A549 (cell line): Measurements from ENCODE around the gene FAM181A. TPM values are rescaled to one million over a fixed set of nuclear protein-coding genes. Genes with fewer than 3 reads are reported as not detected.

Experiments
- ATAC-seq, 2 experiments: fragments of 200-7000 bp in 1 of 2; fragments of >200 bp in 1 of 2; cut with Nextera tagmentation in 1 of 2; cut with Tn5 transposase in 1 of 2; 3 replicates each; pipeline versions ENCODE4 v1.8.0 to v1.9.1; 2018 to 2020; ENCODE audit warnings: mild to moderate bottlenecking in 1 of 2, moderate library complexity in 1 of 2
- CTCF ChIA-PET: fragments of 300-600 bp; sonication (Branson Sonifier 250); formaldehyde crosslinking; extraction: SDS; loops from one replicate; lab custom pipeline; 2021; ENCODE audit warnings: antibody characterized with exemption, inconsistent platforms; lab: Yijun Ruan, JAX
- POLR2A ChIA-PET: fragments of 350-600 bp; formaldehyde crosslinking; extraction: SDS; loops from one replicate; lab custom pipeline; 2021; ENCODE audit warnings: antibody characterized with exemption, inconsistent platforms; lab: Yijun Ruan, JAX
- DNase-seq, 2 experiments: peaks; one replicate each; pipeline versions ENCODE4 v3.0.0 to v3.0.0-alpha.2; 2011 to 2016; ENCODE audit warnings: low read depth in 1 of 2, low spot score in 1 of 2
- FAIRE-seq: peaks from 2 replicates; lab custom pipeline; 2011; peaks lifted over from hg19 to GRCh38; lab: Jason Lieb, UNC
- H3K27ac ChIP-seq, 2 experiments: fragments of >200 bp; sonication (Bioruptor Twin); formaldehyde crosslinking; 3 replicates each; pipeline ENCODE4 v1.5.1; 2016 to 2017
- H3K4me1 ChIP-seq: fragments of >200 bp; sonication (Bioruptor Twin); formaldehyde crosslinking; 3 replicates; pipeline ENCODE4 v1.6.1; 2016
- H3K4me2 ChIP-seq: fragments of >200 bp; sonication (Bioruptor Twin); formaldehyde crosslinking; 3 replicates; pipeline ENCODE4 v1.6.1; 2016
- H3K4me3 ChIP-seq: fragments of >200 bp; sonication (Bioruptor Twin); formaldehyde crosslinking; 3 replicates; pipeline ENCODE4 v1.5.1; 2016
- H3K9me3 ChIP-seq: fragments of >200 bp; sonication (Bioruptor Twin); formaldehyde crosslinking; 3 replicates; pipeline ENCODE4 v1.6.1; 2016
- CBX8 ChIP-seq: fragments of 200-600 bp; sonication (generic); IDR thresholded peaks from 2 replicates; pipeline ENCODE4 v1.6.1; 2016
- EHF ChIP-seq: fragments of 250-450 bp; sonication (Bioruptor Pico); IDR thresholded peaks from 2 replicates; pipeline ENCODE4 v1.5.0; 2020; ENCODE audit warnings: mild to moderate bottlenecking
- EHMT2 ChIP-seq: fragments of 200-600 bp; sonication (generic); IDR thresholded peaks from 2 replicates; pipeline ENCODE4 v1.6.1; 2016; ENCODE audit warnings: antibody characterized with exemption, low read depth, mild to moderate bottlenecking, moderate library complexity
- ESRRA ChIP-seq: fragments of 150-350 bp; IDR thresholded peaks from 2 replicates; pipeline ENCODE4 v1.6.1; 2014; ENCODE audit warnings: mild to moderate bottlenecking, low read length, borderline replicate concordance
- GATA3 ChIP-seq: IDR thresholded peaks from 2 replicates; pipeline ENCODE4 v1.6.1; 2012; ENCODE audit warnings: borderline replicate concordance
- HDAC2 ChIP-seq: fragments of 200-600 bp; sonication (generic); IDR thresholded peaks from 2 replicates; pipeline ENCODE4 v1.6.1; 2016
- HOXB13 ChIP-seq: fragments of 250-450 bp; sonication (Bioruptor Pico); IDR thresholded peaks from 2 replicates; pipeline ENCODE4 v1.5.0; 2020; ENCODE audit warnings: low read depth, mild to moderate bottlenecking, moderate library complexity
- MAFK ChIP-seq: fragments of 450-650 bp; IDR thresholded peaks from 2 replicates; pipeline ENCODE4 v1.6.1; 2014; ENCODE audit not compliant: partially characterized antibody
- MYC ChIP-seq: IDR thresholded peaks from 2 replicates; pipeline ENCODE4 v1.6.1; 2012; ENCODE audit warnings: mild to moderate bottlenecking, inconsistent platforms, low read length, improper control_type of control experiment, borderline replicate concordance
- PHF8 ChIP-seq: fragments of 200-600 bp; sonication (generic); IDR thresholded peaks from 2 replicates; pipeline ENCODE4 v1.6.1; 2016; ENCODE audit warnings: low read depth, mild to moderate bottlenecking, antibody characterized with exemption, moderate library complexity, borderline replicate concordance
- RAD21 ChIP-seq, 2 experiments: fragments of >200 bp in 1 of 2; sonication (Bioruptor Twin) in 1 of 2; formaldehyde crosslinking in 1 of 2; IDR thresholded peaks in 1 of 2; conservative IDR thresholded peaks in 1 of 2; 2 replicates in 1 of 2; 3 replicates in 1 of 2; pipeline ENCODE4 v1.6.1; 2012 to 2018; ENCODE audit warnings: inconsistent platforms in 1 of 2
- ZNF302 ChIP-seq: fragments of 250-450 bp; sonication (Bioruptor Pico); IDR thresholded peaks from 2 replicates; pipeline ENCODE4 v1.9.0; 2021; ENCODE audit warnings: inconsistent platforms, mild to moderate bottlenecking, moderate library complexity
- ZSCAN20 ChIP-seq: fragments of 250-450 bp; sonication (Bioruptor Pico); IDR thresholded peaks from 2 replicates; pipeline ENCODE4 v1.8.0; 2022; ENCODE audit warnings: mild to moderate bottlenecking, moderate library complexity
- WGBS: methylation state at CpG from one replicate; pipeline ENCODE4 v1.1.6; 2017; ENCODE audit errors: missing lambda C conversion rate; 5-methylcytosine and 5-hydroxymethylcytosine counted together
- polyA plus RNA-seq, 4 experiments: library from polyadenylated mRNA; depleted of rRNA in 3 of 4; stranded (reverse); fragments of >200 nt; fragmentation: RNase III in 1 of 4; extraction: RNeasy Plus Mini Kit Qiagen cat#74134 plus additional on column Dnase treatment in 1 of 4; gene quantifications; 2 replicates in 3 of 4; 3 replicates in 1 of 4; pipeline ENCODE4 v1.2.3, GENCODE V29; 2011 to 2017
- TF ChIP-seq, protein P1 (sequence below): fragments of 450-650 bp; IDR thresholded peaks from 2 replicates; pipeline ENCODE4 v1.6.1; 2014; ENCODE audit warnings: antibody characterized with exemption
- TF ChIP-seq, protein P2 (sequence below): fragments of 150-350 bp; IDR thresholded peaks from 2 replicates; pipeline ENCODE4 v1.6.1; 2014; ENCODE audit warnings: low read depth, mild to moderate bottlenecking, low read length
- TF ChIP-seq, protein P3 (sequence below): IDR thresholded peaks from 2 replicates; pipeline ENCODE4 v1.6.1; 2012

Gene FAM181A
- polyA plus RNA-seq, 2 of the 4 experiments (the other 2 are of a cell fraction), result not detected

DNA sequence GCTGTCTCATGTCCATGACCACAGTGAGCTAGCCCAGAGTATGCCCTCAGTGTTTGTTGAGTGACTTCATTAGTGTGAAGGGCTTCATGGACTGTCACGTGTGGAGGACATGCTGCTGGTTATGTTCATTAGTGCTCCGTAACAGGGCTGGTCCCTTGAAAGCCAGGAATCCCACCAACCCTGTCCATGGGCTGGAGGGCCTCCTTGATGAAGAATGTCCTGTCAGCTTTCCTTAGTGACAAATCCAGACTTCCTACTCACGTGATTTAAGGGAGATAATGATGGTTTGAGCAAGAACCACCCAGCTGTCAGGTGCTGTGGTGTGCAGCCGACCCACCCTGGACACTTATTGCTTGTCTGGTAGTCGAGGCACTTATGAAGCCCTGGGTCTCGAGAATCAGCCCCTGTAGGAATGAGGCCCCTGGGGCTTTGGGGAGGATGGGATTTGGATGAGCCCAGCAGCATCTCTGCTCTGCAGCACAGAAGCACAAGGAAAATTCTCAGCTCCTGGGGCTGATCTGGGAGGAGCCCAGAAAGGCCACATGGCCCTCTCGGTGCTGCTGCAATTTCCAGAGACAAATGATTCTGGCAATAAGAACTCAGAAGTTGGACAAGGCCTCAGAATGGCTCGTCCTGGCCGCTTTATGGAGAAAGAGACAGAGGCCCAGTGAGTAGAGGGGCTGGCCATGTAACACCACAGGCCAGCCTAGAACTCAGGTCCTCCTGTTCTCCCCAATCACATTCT lies 37.2 kb upstream of the FAM181A start:
- WGBS, result 17% methylated on average over 8 of the region's 9 CpGs
- no peaks in the 10 kb centered on the region for H3K4me1 ChIP-seq
- no peak overlapping the region for H3K27ac ChIP-seq
- no peak for DNase-seq
- no peaks in the 10 kb centered on the region for H3K9me3 ChIP-seq
- CTCF ChIA-PET, result interaction anchor here (0.6 to 4.2 kb wide), 2 partner anchors 97 to 235 kb away, joined by 3 to 19 read pairs; no protein-coding TSS in a partner anchor
- no peak overlapping the region for H3K4me3 ChIP-seq
- TF ChIP-seq HOXB13, result no peak
- TF ChIP-seq ZSCAN20 (CRISPR knock-in tag), result no peak
- no peak for TF ChIP-seq HDAC2
- no peak for TF ChIP-seq CBX8
- no peak for TF ChIP-seq ESRRA
- TF ChIP-seq, protein P1, sequence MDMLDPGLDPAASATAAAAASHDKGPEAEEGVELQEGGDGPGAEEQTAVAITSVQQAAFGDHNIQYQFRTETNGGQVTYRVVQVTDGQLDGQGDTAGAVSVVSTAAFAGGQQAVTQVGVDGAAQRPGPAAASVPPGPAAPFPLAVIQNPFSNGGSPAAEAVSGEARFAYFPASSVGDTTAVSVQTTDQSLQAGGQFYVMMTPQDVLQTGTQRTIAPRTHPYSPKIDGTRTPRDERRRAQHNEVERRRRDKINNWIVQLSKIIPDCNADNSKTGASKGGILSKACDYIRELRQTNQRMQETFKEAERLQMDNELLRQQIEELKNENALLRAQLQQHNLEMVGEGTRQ, result no peak
- TF ChIP-seq RAD21 (conservative IDR thresholded peaks at IDR 0.05 in 1 of 2, IDR thresholded peaks at IDR 0.05 in 1 of 2), result no peak
- TF ChIP-seq EHMT2, result no peak
- TF ChIP-seq MYC, result no peak
- TF ChIP-seq, protein P2, sequence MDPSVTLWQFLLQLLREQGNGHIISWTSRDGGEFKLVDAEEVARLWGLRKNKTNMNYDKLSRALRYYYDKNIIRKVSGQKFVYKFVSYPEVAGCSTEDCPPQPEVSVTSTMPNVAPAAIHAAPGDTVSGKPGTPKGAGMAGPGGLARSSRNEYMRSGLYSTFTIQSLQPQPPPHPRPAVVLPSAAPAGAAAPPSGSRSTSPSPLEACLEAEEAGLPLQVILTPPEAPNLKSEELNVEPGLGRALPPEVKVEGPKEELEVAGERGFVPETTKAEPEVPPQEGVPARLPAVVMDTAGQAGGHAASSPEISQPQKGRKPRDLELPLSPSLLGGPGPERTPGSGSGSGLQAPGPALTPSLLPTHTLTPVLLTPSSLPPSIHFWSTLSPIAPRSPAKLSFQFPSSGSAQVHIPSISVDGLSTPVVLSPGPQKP, result no peak
- no peak for TF ChIP-seq MAFK
- no peak for TF ChIP-seq GATA3
- H3K4me2 ChIP-seq, result no peak overlapping the region
- FAIRE-seq, result no peak
- no peak for ATAC-seq
- POLR2A ChIA-PET, result no interaction called here

DNA sequence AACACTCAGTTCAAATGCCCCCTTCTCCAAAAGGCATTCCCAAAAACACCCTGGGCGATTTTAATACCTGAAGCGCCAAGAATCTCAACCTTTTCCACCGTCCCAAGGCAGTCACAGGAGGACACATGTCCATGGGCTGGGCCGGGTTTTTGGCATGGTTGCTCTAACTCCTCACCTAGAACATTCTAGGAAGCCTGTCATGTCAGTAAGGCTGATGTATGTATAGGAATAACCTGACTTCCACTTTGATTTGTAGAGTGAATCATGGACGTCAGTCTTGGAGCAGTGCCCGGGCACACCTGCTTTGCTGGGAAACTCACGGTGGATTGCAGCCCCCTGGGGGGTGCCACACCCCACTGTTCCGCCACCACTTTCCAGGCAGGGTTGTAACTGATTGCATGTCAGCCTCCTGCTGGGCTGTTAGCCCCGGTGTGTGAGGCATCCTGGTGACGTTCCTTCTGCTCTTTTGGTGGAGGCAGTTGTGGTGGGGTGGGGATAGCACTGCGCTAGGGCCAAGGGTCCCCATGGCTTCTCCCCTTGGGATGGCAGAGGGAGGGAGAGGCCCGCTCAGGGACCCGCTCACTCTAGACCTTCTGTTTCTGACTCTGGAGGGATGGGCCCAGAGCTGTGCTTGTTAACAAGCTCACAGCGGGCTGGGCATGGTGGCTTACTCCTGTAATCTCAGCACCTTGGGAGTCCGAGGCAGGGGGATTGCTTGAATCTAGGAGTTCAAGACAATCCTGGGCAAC lies 35.2 kb upstream of the FAM181A start:
- DNase-seq (no peak), ATAC-seq (no peak), FAIRE-seq (no peak)
- Histone ChIP-seq H3K27ac (no peak overlapping the region), H3K4me3 (no peak overlapping the region), H3K4me1 (no peaks in the 10 kb centered on the region), H3K9me3 (no peaks in the 10 kb centered on the region), H3K4me2 (no peak overlapping the region)
- WGBS, result 55% methylated on average over 14 of the region's 15 CpGs
- CTCF ChIA-PET, result interaction anchor here (0.6 to 2.4 kb wide), 10 partner anchors 9 to 280 kb away, joined by 3 to 16 read pairs (median 3); no protein-coding TSS in a partner anchor
- POLR2A ChIA-PET, result no interaction called here
- TF ChIP-seq, protein P1, result no peak
- TF ChIP-seq EHF (no peak), ZNF302 (CRISPR knock-in tag) (no peak), ZSCAN20 (CRISPR knock-in tag) (no peak)

DNA sequence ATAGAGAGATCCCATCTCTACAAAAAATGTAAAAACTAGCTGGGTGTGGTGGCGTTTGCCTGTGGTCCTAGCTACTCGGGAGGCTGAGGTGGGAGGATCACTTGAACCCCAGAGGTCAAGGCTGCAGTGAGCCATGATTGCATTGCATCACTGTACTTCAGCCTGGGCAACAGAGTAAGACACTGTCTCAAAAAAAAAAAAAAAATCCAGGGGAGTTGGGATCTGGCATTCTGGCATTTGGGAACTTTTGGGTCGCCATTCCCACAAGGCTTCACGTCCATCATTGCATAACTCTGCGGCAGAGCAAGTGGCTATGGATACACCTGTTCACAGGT lies 34.7 kb upstream of the FAM181A start:
- CTCF ChIA-PET, result interaction anchor here (0.6 to 2.4 kb wide), 10 partner anchors 10 to 281 kb away, joined by 3 to 16 read pairs (median 3); no protein-coding TSS in a partner anchor
- no peak overlapping the region for H3K4me3 ChIP-seq
- POLR2A ChIA-PET, result no interaction called here
- ATAC-seq (no peak), FAIRE-seq (no peak), DNase-seq (no peak)
- H3K4me2 ChIP-seq, result no peak overlapping the region
- H3K4me1 ChIP-seq, result no peaks in the 10 kb centered on the region
- 44% methylated on average over 5 of the region's 5 CpGs for WGBS
- TF ChIP-seq, protein P3, sequence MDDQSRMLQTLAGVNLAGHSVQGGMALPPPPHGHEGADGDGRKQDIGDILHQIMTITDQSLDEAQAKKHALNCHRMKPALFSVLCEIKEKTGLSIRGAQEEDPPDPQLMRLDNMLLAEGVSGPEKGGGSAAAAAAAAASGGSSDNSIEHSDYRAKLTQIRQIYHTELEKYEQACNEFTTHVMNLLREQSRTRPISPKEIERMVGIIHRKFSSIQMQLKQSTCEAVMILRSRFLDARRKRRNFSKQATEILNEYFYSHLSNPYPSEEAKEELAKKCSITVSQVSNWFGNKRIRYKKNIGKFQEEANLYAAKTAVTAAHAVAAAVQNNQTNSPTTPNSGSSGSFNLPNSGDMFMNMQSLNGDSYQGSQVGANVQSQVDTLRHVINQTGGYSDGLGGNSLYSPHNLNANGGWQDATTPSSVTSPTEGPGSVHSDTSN, result no peak
- no peak for TF ChIP-seq PHF8
- H3K9me3 ChIP-seq, result no peaks in the 10 kb centered on the region
- H3K27ac ChIP-seq, result no peak overlapping the region
